GM12875 (cell line): ENCODE data around the gene UPK1A.

Experiments used
- H3K4me3 ChIP-seq: one replicate; pipeline ENCODE4 v1.5.1; 2011; ENCODE audit warnings: low read depth, low read length, control low read depth
- CTCF ChIP-seq: IDR thresholded peaks from 2 replicates; pipeline ENCODE4 v1.5.1; 2011; ENCODE audit warnings: low read depth, mild to moderate bottlenecking, control low read depth, inconsistent platforms, low read length, moderate library complexity, borderline replicate concordance; ENCODE audit not compliant: insufficient read depth

Gene UPK1A

DNA sequence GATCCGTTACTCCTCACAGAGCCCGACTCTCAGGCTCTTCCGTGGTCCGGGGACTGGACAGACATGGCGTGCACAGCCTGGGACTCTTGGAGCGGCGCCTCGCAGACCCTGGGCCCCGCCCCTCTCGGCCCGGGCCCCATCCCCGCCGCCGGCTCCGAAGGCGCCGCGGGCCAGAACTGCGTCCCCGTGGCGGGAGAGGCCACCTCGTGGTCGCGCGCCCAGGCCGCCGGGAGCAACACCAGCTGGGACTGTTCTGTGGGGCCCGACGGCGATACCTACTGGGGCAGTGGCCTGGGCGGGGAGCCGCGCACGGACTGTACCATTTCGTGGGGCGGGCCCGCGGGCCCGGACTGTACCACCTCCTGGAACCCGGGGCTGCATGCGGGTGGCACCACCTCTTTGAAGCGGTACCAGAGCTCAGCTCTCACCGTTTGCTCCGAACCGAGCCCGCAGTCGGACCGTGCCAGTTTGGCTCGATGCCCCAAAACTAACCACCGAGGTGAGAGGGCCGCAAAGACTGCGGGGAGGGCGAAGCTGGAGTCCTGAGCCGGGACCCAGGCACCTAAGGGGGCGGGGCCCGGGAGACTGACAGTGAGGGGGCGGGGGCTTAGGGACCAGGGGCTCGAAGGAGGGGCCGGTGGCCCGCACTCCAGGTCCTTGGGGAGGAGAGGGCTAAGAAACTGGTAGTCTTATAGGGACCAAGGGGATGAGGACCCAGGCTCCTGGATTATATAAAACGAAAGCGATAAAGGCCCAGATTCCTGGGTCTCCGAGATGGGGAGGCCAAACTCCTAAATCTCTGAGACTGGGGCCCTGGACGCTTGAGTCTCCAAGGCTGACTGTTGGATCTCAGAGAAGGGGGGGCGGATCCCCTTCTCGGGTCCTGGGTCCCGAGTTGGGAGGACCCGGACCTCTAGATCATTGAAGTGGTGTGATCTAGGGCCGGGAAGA is 22.8 kb upstream of the UPK1A start:
- peak overlapping the region; percentile 51 for H3K4me3 ChIP-seq
- no peak for TF ChIP-seq CTCF

GRCh38 chr19:35644206-35644986 is 21.9 kb upstream of the UPK1A start:
- H3K4me3 ChIP-seq: peak overlapping the region; percentile 51

DNA sequence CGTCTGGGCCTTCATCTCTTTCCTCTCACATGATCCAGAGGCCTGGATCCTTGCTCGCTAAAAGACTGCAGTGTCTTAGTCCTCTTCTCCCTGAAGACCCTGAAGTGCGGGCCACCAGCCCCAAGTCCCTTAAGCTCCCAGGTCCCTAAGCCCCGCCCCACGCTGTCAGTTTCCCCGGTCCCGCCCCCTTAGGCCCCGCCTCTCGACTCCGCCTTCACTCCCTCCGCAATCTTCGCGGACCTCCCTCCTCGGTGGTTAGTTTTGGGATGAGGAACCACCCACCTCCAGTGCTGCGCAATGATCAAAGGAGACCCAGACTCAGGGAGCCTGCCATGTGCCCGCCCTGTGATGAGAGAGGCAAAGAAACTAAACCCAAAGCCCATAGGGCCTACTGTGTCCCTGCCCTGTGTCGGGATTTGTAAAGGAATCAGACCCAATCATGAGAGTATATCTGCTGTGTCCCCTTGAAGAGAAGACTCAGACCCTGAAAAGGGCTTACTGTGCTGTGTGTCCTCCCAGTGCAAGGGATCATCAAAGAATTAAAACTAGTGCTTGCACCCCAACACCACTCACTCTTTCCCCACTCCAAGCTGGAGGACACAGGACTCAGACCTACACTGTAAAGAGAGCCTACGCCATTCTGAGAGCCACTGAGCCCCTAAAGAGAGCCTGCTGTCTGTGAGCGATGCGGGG is 21.2 kb upstream of the UPK1A start:
- TF ChIP-seq CTCF: no peak
- peak overlapping the region; percentile 46 for H3K4me3 ChIP-seq

More at GRCh38 chr19:35644206-35644986, 21.9 kb upstream of the UPK1A start:
- TF ChIP-seq CTCF: no peak

GRCh38 chr19:35645680-35646511 is 20.4 kb upstream of the UPK1A start:
- TF ChIP-seq CTCF: no peak
- H3K4me3 ChIP-seq: no peak overlapping the region

DNA sequence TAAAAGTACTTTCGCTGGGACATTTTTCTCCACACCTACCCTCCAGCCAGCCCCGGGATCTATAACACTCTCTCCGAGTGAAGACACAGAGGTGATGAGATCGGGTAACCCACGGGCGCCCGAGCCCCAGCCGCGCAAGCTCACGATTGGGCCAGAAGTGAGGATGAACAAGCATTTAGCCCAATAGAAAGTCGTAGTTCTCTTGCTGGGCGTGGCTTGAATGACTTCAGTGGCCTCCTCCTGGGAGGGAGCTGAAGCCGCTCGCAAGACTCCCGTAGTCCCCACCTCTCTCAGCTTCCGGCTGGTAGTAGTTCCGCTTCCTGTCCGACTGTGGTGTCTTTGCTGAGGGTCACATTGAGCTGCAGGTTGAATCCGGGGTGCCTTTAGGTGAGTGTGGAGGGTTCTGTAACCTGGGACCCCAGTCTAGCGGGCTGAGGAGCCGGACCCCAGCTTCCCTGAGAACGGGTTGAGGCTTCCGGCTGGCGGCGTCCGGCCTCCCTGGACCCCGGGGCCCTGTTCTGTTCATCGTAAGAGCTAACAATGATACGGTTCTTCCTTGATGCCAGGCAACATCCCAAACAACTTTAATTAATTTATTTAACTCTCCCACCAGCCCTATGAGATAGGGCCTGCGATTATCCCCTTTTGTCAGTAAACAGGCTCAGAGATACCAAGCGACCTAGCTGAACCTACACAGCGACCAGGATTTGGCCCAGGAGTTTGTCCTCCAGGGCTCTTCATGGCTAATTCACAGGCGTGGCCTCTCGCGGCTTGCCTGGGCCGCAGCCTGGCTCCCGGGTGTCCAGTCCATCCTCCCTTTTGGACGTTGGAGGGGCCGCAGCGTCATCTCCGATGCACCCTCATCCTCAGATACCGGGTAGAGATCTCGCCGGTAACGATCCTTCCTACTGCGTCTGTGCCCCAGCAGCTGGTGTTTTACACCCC is 18.0 kb upstream of the UPK1A start, which contains the start of gene COX6B1:
Gene COX6B1, plus strand, starts transcription at position 307 of the 945 bp plus-strand sequence. CDS start 2,921 bp downstream, outside the sequence.
- peak within 1 kb of the TSS; percentile 88 for H3K4me3 ChIP-seq
- TF ChIP-seq CTCF: no peak
